ENCODE measurements around the gene IFITM10.

DNA sequence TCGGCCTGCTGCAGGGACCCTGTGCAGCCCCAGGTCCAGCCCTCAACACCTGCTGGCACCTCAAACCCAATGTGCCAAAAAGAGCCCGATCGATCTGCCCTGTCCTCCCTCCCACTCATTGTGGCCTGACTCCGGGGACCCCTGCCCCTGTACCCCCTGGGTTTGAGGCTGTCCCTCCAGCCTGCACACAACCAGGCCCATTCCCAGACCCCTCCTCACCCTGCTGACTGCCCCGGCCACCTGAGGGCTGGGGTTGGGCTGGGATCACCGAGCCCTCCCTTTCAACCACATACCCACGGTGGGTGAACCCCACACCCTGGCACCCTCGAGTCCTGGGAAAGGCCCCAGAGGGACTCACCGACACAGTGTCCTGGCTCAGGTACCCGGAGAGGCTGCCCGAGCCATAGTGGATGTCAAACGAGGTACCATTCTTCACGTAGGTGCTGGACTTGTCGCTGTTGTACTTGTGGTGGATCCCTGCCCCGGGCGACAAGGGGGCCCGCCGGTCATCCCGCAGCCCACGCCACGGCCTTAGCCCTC lies 8.3 kb upstream of the IFITM10 start:
- TF ChIP-seq CTCF (conservative IDR thresholded peaks at IDR 0.05; ENCODE audit: low read depth, low read length) (no peak), EZH2 (IDR thresholded peaks at IDR 0.05; ENCODE audit: borderline replicate concordance, low read depth, low read length, poor library complexity, severe bottlenecking) (no peak)

Measured in A673 (cell line).